Cardiac muscle cell (in vitro differentiated cells and primary cell): Measurements from ENCODE around the gene UCK2. TPM values are rescaled to one million over a fixed set of nuclear protein-coding genes. Genes with fewer than 3 reads are reported as not detected.

ENCODE experiments used
- DNase-seq, 2 donors: peaks; one replicate each; pipeline versions ENCODE4 v3.0.0 to v3.0.0-alpha.2; 2010 to 2017; ENCODE audit warnings: low read depth in 1 of 2, low spot score in 1 of 2
- H3K27ac ChIP-seq: fragments of 200-600 bp; sonication (generic); 2 replicates; pipeline ENCODE4 v1.5.1; 2016
- H3K27me3 ChIP-seq: fragments of 200-600 bp; sonication (generic); 2 replicates; pipeline ENCODE4 v1.6.0; 2016; ENCODE audit warnings: control low read depth
- H3K36me3 ChIP-seq: fragments of 200-600 bp; sonication (generic); 2 replicates; pipeline ENCODE4 v1.5.1; 2016; ENCODE audit warnings: control low read depth
- H3K4me1 ChIP-seq: fragments of 200-600 bp; sonication (generic); 2 replicates; pipeline ENCODE4 v1.8.1; 2017; ENCODE audit warnings: low read depth, mild to moderate bottlenecking, mixed run types
- H3K4me3 ChIP-seq: fragments of 200-600 bp; sonication (generic); 2 replicates; pipeline ENCODE4 v1.5.1; 2016; ENCODE audit warnings: mild to moderate bottlenecking
- H3K9me3 ChIP-seq: fragments of 200-600 bp; sonication (generic); 2 replicates; pipeline ENCODE4 v1.5.1; 2017; ENCODE audit warnings: low read depth, mild to moderate bottlenecking, control low read depth
- CTCF ChIP-seq: IDR thresholded peaks from 2 replicates; pipeline ENCODE4 v1.5.1; 2012; ENCODE audit warnings: low read depth, mild to moderate bottlenecking, low read length
- polyA plus RNA-seq: library from polyadenylated mRNA; unstranded; fragments of >200 nt; fragmentation: Nextera tagmentation; extraction: Ambion mirVana; gene quantifications from 2 replicates; pipeline ENCODE4 v1.2.1, GENCODE V29; 2016
- total RNA-seq: library from RNA; depleted of rRNA; stranded (reverse); fragments of >200 nt; gene quantifications from 2 replicates; pipeline ENCODE4 v1.2.3, GENCODE V29; 2016

Gene UCK2
- total and polyA plus RNA-seq, 2 experiments from 2014 or later, result 19.0 to 29.6 TPM

GRCh38 chr1:165933446-165934170 lies 106.2 kb downstream of the UCK2 start:
- H3K4me3 ChIP-seq, result no peak overlapping the region

GRCh38 chr1:165936542-165936941 lies 109.1 kb downstream of the UCK2 start:
- H3K36me3 ChIP-seq, result no peaks in the 10 kb centered on the region
- H3K4me1 ChIP-seq, result no peaks in the 10 kb centered on the region
- H3K27me3 ChIP-seq, result no peaks in the 10 kb centered on the region
- no peak for TF ChIP-seq CTCF
- H3K9me3 ChIP-seq, result no peaks in the 10 kb centered on the region
- H3K4me3 ChIP-seq, result no peak overlapping the region
- H3K27ac ChIP-seq, result no peak overlapping the region
- no peak for DNase-seq

More at GRCh38 chr1:165933446-165934170, 106.2 kb downstream of the UCK2 start:
- Histone ChIP-seq H3K9me3 (no peaks in the 10 kb centered on the region), H3K36me3 (no peaks in the 10 kb centered on the region), H3K27ac (no peak overlapping the region), H3K4me1 (no peaks in the 10 kb centered on the region), H3K27me3 (no peaks in the 10 kb centered on the region)
- TF ChIP-seq CTCF, result no peak
- DNase-seq, result no peak

GRCh38 chr1:165937829-165938228 lies 110.4 kb downstream of the UCK2 start:
- DNase-seq, result no peak
- no peak for TF ChIP-seq CTCF
- Histone ChIP-seq H3K4me3 (no peak overlapping the region), H3K27ac (no peak overlapping the region), H3K4me1 (no peaks in the 10 kb centered on the region), H3K36me3 (no peaks in the 10 kb centered on the region), H3K27me3 (no peaks in the 10 kb centered on the region), H3K9me3 (no peaks in the 10 kb centered on the region)

- no peaks in the 10 kb centered on the region for H3K27me3 ChIP-seq
- no peaks in the 10 kb centered on the region for H3K9me3 ChIP-seq
- TF ChIP-seq CTCF, result no peak
Observed at GRCh38 chr1:165938844-165939243, 111.4 kb downstream of the UCK2 start.

DNA sequence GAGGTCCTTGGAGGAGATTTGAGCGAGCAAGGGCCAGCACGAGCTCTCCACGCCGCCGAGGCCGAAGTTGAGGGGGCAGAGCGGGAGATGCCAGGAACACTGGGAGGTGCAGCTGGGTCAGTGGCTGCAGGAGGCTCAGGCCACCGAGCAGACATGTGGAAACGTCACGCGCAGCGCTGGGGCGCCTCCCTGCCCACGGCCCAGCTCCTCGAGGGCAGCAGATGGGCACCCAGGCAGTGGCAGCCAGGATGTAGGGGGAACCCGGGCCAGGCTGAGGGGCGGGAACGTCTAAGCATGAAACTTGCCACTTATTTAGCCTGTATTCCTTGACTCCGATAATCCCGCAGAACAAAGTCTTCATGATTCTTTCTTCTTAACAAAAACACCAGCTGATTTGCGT lies 114.1 kb downstream of the UCK2 start:
- Histone ChIP-seq H3K27me3 (no peaks in the 10 kb centered on the region), H3K4me1 (no peaks in the 10 kb centered on the region), H3K4me3 (no peak overlapping the region), H3K9me3 (no peaks in the 10 kb centered on the region), H3K36me3 (no peaks in the 10 kb centered on the region), H3K27ac (no peak overlapping the region)
- TF ChIP-seq CTCF, result no peak
- no peak for DNase-seq

More at GRCh38 chr1:165938844-165939243, 111.4 kb downstream of the UCK2 start:
- no peak overlapping the region for H3K4me3 ChIP-seq
- no peaks in the 10 kb centered on the region for H3K4me1 ChIP-seq
- H3K27ac ChIP-seq, result no peak overlapping the region
- H3K36me3 ChIP-seq, result no peaks in the 10 kb centered on the region
- no peak for DNase-seq
